ENCODE data around the gene S100Z. TPM values are rescaled to one million over a fixed set of nuclear protein-coding genes. Genes with fewer than 3 reads are reported as not detected.
"Not testable (repeated sequence)": the region's sequence is repeated elsewhere in the genome, so short reads cannot be mapped to it uniquely, and the experiment has no call there.

The S100Z gene
- polyA plus RNA-seq, 6 donors from 2014 or later = not detected

GRCh38 chr5:76920491-76920890 lies 70.7 kb downstream of the S100Z start:
- Mint-ChIP-seq H3K4me1 (no peaks in the 10 kb centered on the region), H3K4me3 (no peak overlapping the region), H3K27me3 (peaks cover 0 to 4% (median 0%) of the 10 kb centered on the region in 3 donors), H3K27ac (no peak overlapping the region), H3K9me3 (peaks cover 0 to 5% (median 0%) of the 10 kb centered on the region in 7 donors), H3K36me3 (no peaks in the 10 kb centered on the region)
- DNase-seq (no peak), ATAC-seq (ENCODE audit: low read depth in 2 of 2) (no peak)

- ATAC-seq (ENCODE audit: low read depth in 2 of 2) (no peak), DNase-seq (no peak)
- no peaks in the 10 kb centered on the region for H3K4me1 Mint-ChIP-seq
- peaks cover 0 to 6% (median 0%) of the 10 kb centered on the region in 3 donors for H3K27me3 Mint-ChIP-seq
- H3K27ac Mint-ChIP-seq = no peak overlapping the region
- no peaks in the 10 kb centered on the region for H3K36me3 Mint-ChIP-seq
- no peak overlapping the region for H3K4me3 Mint-ChIP-seq
- peaks cover 0 to 3% (median 0%) of the 10 kb centered on the region in 7 donors for H3K9me3 Mint-ChIP-seq
These were observed 76.7 kb downstream of the S100Z start for GRCh38 chr5:76926329-76927105.

- no peak for DNase-seq
- H3K36me3 Mint-ChIP-seq = no peaks in the 10 kb centered on the region
- no peak for ATAC-seq (ENCODE audit: low read depth in 2 of 2)
- no peak overlapping the region for H3K27ac Mint-ChIP-seq
- no peak overlapping the region for H3K4me3 Mint-ChIP-seq
- H3K9me3 Mint-ChIP-seq = peaks cover 0 to 3% (median 0%) of the 10 kb centered on the region in 7 donors
- peaks cover 0 to 8% (median 0%) of the 10 kb centered on the region in 3 donors for H3K27me3 Mint-ChIP-seq
- H3K4me1 Mint-ChIP-seq = no peaks in the 10 kb centered on the region
These were observed 78.1 kb downstream of the S100Z start for GRCh38 chr5:76927961-76928360.

- no peak for ATAC-seq (ENCODE audit: low read depth in 2 of 2)
- Mint-ChIP-seq H3K36me3 (no peaks in the 10 kb centered on the region), H3K27ac (no peak overlapping the region), H3K9me3 (no peaks in the 10 kb centered on the region), H3K4me3 (no peak overlapping the region), H3K27me3 (peaks cover 0 to 8% (median 0%) of the 10 kb centered on the region in 3 donors), H3K4me1 (no peaks in the 10 kb centered on the region)
- no peak for DNase-seq
These were observed 80.3 kb downstream of the S100Z start for GRCh38 chr5:76930083-76930482.

- peaks cover 0 to 9% (median 2%) of the 10 kb centered on the region in 7 donors for H3K9me3 Mint-ChIP-seq
- no peaks in the 10 kb centered on the region for H3K4me1 Mint-ChIP-seq
- H3K27me3 Mint-ChIP-seq = no peaks in the 10 kb centered on the region
- DNase-seq = no peak
- H3K27ac Mint-ChIP-seq = no peak overlapping the region
- H3K36me3 Mint-ChIP-seq = no peaks in the 10 kb centered on the region
- no peak overlapping the region for H3K4me3 Mint-ChIP-seq
- ATAC-seq (ENCODE audit: low read depth in 2 of 2) = no peak
These were observed 88.4 kb downstream of the S100Z start for GRCh38 chr5:76938177-76938576.

- H3K27me3 Mint-ChIP-seq = peaks cover under 1 to 16% (median 7%) of the 10 kb centered on the region in 3 donors
These were observed 91.2 kb downstream of the S100Z start for GRCh38 chr5:76941000-76941399.

GRCh38 chr5:76941442-76941841 lies 91.6 kb downstream of the S100Z start:
- Mint-ChIP-seq H3K27me3 (peaks cover 5 to 20% (median 11%) of the 10 kb centered on the region in 3 donors), H3K4me1 (no peaks in the 10 kb centered on the region), H3K9me3 (peaks cover 0 to 9% (median 2%) of the 10 kb centered on the region in 7 donors), H3K36me3 (no peaks in the 10 kb centered on the region), H3K27ac (no peak overlapping the region), H3K4me3 (no peak overlapping the region)
- DNase-seq (no peak), ATAC-seq (ENCODE audit: low read depth in 2 of 2) (no peak)

More at GRCh38 chr5:76941000-76941399, 91.2 kb downstream of the S100Z start:
- no peaks in the 10 kb centered on the region for H3K36me3 Mint-ChIP-seq
- no peak for DNase-seq
- H3K4me3 Mint-ChIP-seq = no peak overlapping the region
- H3K4me1 Mint-ChIP-seq = no peaks in the 10 kb centered on the region
- H3K9me3 Mint-ChIP-seq = peaks cover 0 to 9% (median 2%) of the 10 kb centered on the region in 7 donors
- no peak overlapping the region for H3K27ac Mint-ChIP-seq
- ATAC-seq (ENCODE audit: low read depth in 2 of 2) = no peak

GRCh38 chr5:76942581-76942980 lies 92.8 kb downstream of the S100Z start:
- peaks cover 0 to 9% (median 2%) of the 10 kb centered on the region in 7 donors for H3K9me3 Mint-ChIP-seq
- no peak overlapping the region for H3K27ac Mint-ChIP-seq
- DNase-seq (no peak), ATAC-seq (ENCODE audit: low read depth in 2 of 2) (no peak)
- H3K27me3 Mint-ChIP-seq = peaks cover 9 to 22% (median 12%) of the 10 kb centered on the region in 3 donors
- H3K4me1 Mint-ChIP-seq = no peaks in the 10 kb centered on the region
- no peak overlapping the region for H3K4me3 Mint-ChIP-seq
- no peaks in the 10 kb centered on the region for H3K36me3 Mint-ChIP-seq

- Mint-ChIP-seq H3K27me3 (peaks cover 10 to 22% (median 12%) of the 10 kb centered on the region in 3 donors), H3K4me3 (no peak overlapping the region), H3K9me3 (peaks cover 0 to 9% (median 2%) of the 10 kb centered on the region in 7 donors), H3K36me3 (no peaks in the 10 kb centered on the region), H3K27ac (no peak overlapping the region), H3K4me1 (no peaks in the 10 kb centered on the region)
- no peak for DNase-seq
- no peak for ATAC-seq (ENCODE audit: low read depth in 2 of 2)
These were observed 93.2 kb downstream of the S100Z start for GRCh38 chr5:76943006-76943405.

GRCh38 chr5:76944638-76945037 lies 94.8 kb downstream of the S100Z start:
- H3K4me3 Mint-ChIP-seq = no peak overlapping the region
- peaks cover 0 to 9% (median 2%) of the 10 kb centered on the region in 7 donors for H3K9me3 Mint-ChIP-seq
- no peaks in the 10 kb centered on the region for H3K4me1 Mint-ChIP-seq
- no peaks in the 10 kb centered on the region for H3K36me3 Mint-ChIP-seq
- ATAC-seq (ENCODE audit: low read depth in 2 of 2) = no peak
- H3K27me3 Mint-ChIP-seq = peaks cover 12 to 22% (median 18%) of the 10 kb centered on the region in 3 donors
- DNase-seq = no peak
- no peak overlapping the region for H3K27ac Mint-ChIP-seq

- H3K4me1 Mint-ChIP-seq; H3K9me3 Mint-ChIP-seq; H3K36me3 Mint-ChIP-seq; ATAC-seq (ENCODE audit: low read depth in 2 of 2); DNase-seq; H3K4me3 Mint-ChIP-seq; H3K27ac Mint-ChIP-seq: not testable (repeated sequence)
- peaks cover 12 to 22% (median 18%) of the 10 kb centered on the region in 3 donors for H3K27me3 Mint-ChIP-seq
These were observed 95.4 kb downstream of the S100Z start for GRCh38 chr5:76945238-76945637.

- Mint-ChIP-seq H3K27ac (no peak overlapping the region), H3K4me3 (no peak overlapping the region), H3K4me1 (no peaks in the 10 kb centered on the region), H3K27me3 (peaks cover 15 to 22% (median 20%) of the 10 kb centered on the region in 3 donors), H3K36me3 (no peaks in the 10 kb centered on the region), H3K9me3 (peaks cover 0 to 4% (median 2%) of the 10 kb centered on the region in 7 donors)
- no peak for ATAC-seq (ENCODE audit: low read depth in 2 of 2)
- DNase-seq = no peak
These were observed 96.3 kb downstream of the S100Z start for GRCh38 chr5:76946090-76946489.

GRCh38 chr5:76947082-76947503 lies 97.3 kb downstream of the S100Z start:
- Mint-ChIP-seq H3K36me3 (no peaks in the 10 kb centered on the region), H3K27me3 (peaks cover 20 to 27% (median 22%) of the 10 kb centered on the region in 3 donors)
- no peak for ATAC-seq (ENCODE audit: low read depth in 2 of 2)

More at GRCh38 chr5:76947082-76947503, 97.3 kb downstream of the S100Z start:
- DNase-seq = no peak
- Mint-ChIP-seq H3K27ac (no peak overlapping the region), H3K9me3 (no peaks in the 10 kb centered on the region), H3K4me3 (no peak overlapping the region), H3K4me1 (no peaks in the 10 kb centered on the region)
